H9 (cell line): Measurements from ENCODE around the gene AIPL1. TPM values are rescaled to one million over a fixed set of nuclear protein-coding genes. Genes with fewer than 3 reads are reported as not detected.

Experiments used
- DNase-seq: peaks from one replicate; pipeline ENCODE4 v3.0.0-alpha.2; 2017
- H2AFZ ChIP-seq: one replicate; pipeline ENCODE4 v1.6.1; 2013; ENCODE audit warnings: mild to moderate bottlenecking, low read length, control low read depth, moderate library complexity
- H2AK5ac ChIP-seq: 2 replicates; pipeline ENCODE4 v1.6.1; 2013; ENCODE audit warnings: low read length, control low read depth, mixed read lengths; ENCODE audit not compliant: insufficient read length
- H2BK120ac ChIP-seq: one replicate; pipeline ENCODE4 v1.6.1; 2013; ENCODE audit warnings: low read depth, mild to moderate bottlenecking, low read length, control low read depth, inconsistent platforms; ENCODE audit not compliant: poor library complexity, severe bottlenecking
- H2BK12ac ChIP-seq: 2 replicates; pipeline ENCODE4 v1.6.1; 2013; ENCODE audit warnings: low read length, control low read depth, mixed read lengths, low read depth; ENCODE audit not compliant: insufficient read length
- H2BK15ac ChIP-seq: 2 replicates; pipeline ENCODE4 v1.6.1; 2013; ENCODE audit warnings: low read depth, low read length, control low read depth
- H2BK20ac ChIP-seq: one replicate; pipeline ENCODE4 v1.6.1; 2013; ENCODE audit warnings: low read depth, mild to moderate bottlenecking, low read length, control low read depth, inconsistent platforms; ENCODE audit not compliant: poor library complexity, severe bottlenecking
- H2BK5ac ChIP-seq: 2 replicates; pipeline ENCODE4 v1.6.1; 2013; ENCODE audit warnings: low read length, control low read depth, mixed read lengths; ENCODE audit not compliant: insufficient read length
- H3K14ac ChIP-seq: 2 replicates; pipeline ENCODE4 v1.6.1; 2013; ENCODE audit warnings: low read length, control low read depth; ENCODE audit not compliant: insufficient read depth
- H3K18ac ChIP-seq: 2 replicates; pipeline ENCODE4 v1.6.1; 2013; ENCODE audit warnings: low read depth, mild to moderate bottlenecking, mixed read lengths, low read length, control low read depth; ENCODE audit not compliant: insufficient read length
- H3K23ac ChIP-seq: 2 replicates; pipeline ENCODE4 v1.6.1; 2013; ENCODE audit warnings: low read length, control low read depth, mixed read lengths, low read depth; ENCODE audit not compliant: insufficient read length
- H3K23me2 ChIP-seq: 2 replicates; pipeline ENCODE4 v1.6.1; 2013; ENCODE audit warnings: low read depth, mild to moderate bottlenecking, mixed read lengths, low read length, control low read depth; ENCODE audit not compliant: insufficient read length, poor library complexity, severe bottlenecking
- H3K27ac ChIP-seq: 2 replicates; pipeline ENCODE4 v1.5.1; 2013; ENCODE audit warnings: low read length, control low read depth, mixed read lengths, low read depth; ENCODE audit not compliant: insufficient read length
- H3K27me3 ChIP-seq: 2 replicates; pipeline ENCODE4 v1.6.1; 2013; ENCODE audit warnings: low read length, control low read depth, inconsistent platforms; ENCODE audit not compliant: insufficient read depth
- H3K4ac ChIP-seq: 2 replicates; pipeline ENCODE4 v1.6.1; 2013; ENCODE audit warnings: low read depth, mild to moderate bottlenecking, control low read depth, inconsistent platforms, low read length, moderate library complexity
- H3K4me1 ChIP-seq: 2 replicates; pipeline ENCODE4 v1.6.1; 2013; ENCODE audit warnings: low read length, control low read depth, inconsistent platforms; ENCODE audit not compliant: insufficient read depth
- H3K4me2 ChIP-seq: 2 replicates; pipeline ENCODE4 v1.6.1; 2013; ENCODE audit warnings: low read length, control low read depth, mixed read lengths; ENCODE audit not compliant: insufficient read length, insufficient read depth
- H3K56ac ChIP-seq: 2 replicates; pipeline ENCODE4 v1.6.1; 2013; ENCODE audit warnings: low read depth, mild to moderate bottlenecking, mixed read lengths, low read length, control low read depth; ENCODE audit not compliant: insufficient read length
- H3K79me1 ChIP-seq: 2 replicates; pipeline ENCODE4 v1.6.1; 2013; ENCODE audit warnings: low read depth, mild to moderate bottlenecking, moderate library complexity, low read length, control low read depth, inconsistent platforms; ENCODE audit not compliant: insufficient read depth, poor library complexity, severe bottlenecking
- H3K79me2 ChIP-seq: 2 replicates; pipeline ENCODE4 v1.6.1; 2013; ENCODE audit warnings: low read length, control low read depth, inconsistent platforms; ENCODE audit not compliant: insufficient read depth
- H3K9ac ChIP-seq: 2 replicates; pipeline ENCODE4 v1.6.1; 2013; ENCODE audit warnings: low read length, control low read depth, mixed read lengths; ENCODE audit not compliant: insufficient read length; ENCODE audit errors: extremely low read depth
- H3K9me3 ChIP-seq: one replicate; pipeline ENCODE4 v1.6.1; 2013; ENCODE audit warnings: low read depth, low read length, inconsistent platforms; ENCODE audit not compliant: control insufficient read depth
- H3T11ph ChIP-seq: one replicate; pipeline ENCODE4 v1.6.1; 2013; ENCODE audit warnings: mild to moderate bottlenecking, low read length, control low read depth, inconsistent platforms
- H4K20me1 ChIP-seq: one replicate; pipeline ENCODE4 v1.6.1; 2013; ENCODE audit not compliant: control insufficient read depth, insufficient read length, insufficient read depth
- H4K5ac ChIP-seq: 2 replicates; pipeline ENCODE4 v1.6.1; 2013; ENCODE audit warnings: low read depth, mild to moderate bottlenecking, mixed read lengths, low read length, control low read depth; ENCODE audit not compliant: insufficient read length
- H4K8ac ChIP-seq: replicated peaks from 2 replicates; pipeline ENCODE4 v1.6.1; 2013; ENCODE audit warnings: low read length, control low read depth, mixed read lengths, low read depth; ENCODE audit not compliant: insufficient read length
- H4K91ac ChIP-seq: 2 replicates; pipeline ENCODE4 v1.6.1; 2013; ENCODE audit warnings: low read depth, mild to moderate bottlenecking, moderate library complexity, mixed read lengths, low read length, control low read depth; ENCODE audit not compliant: insufficient read length
- H3K27ac Mint-ChIP-seq, 3 experiments: 2 replicates in 2 of 3; 3 replicates in 1 of 3; pipeline ENCODE4 v1.8.0; 2020 to 2021; ENCODE audit warnings: mixed read lengths in 3 of 3, mild to moderate bottlenecking in 1 of 3, moderate library complexity in 1 of 3
- H3K27me3 Mint-ChIP-seq: 2 replicates; pipeline ENCODE4 v1.8.0; 2021; ENCODE audit warnings: low read depth, mild to moderate bottlenecking, moderate library complexity, mixed read lengths
- H3K36me3 Mint-ChIP-seq, 3 experiments: 2 replicates in 2 of 3; 3 replicates in 1 of 3; pipeline ENCODE4 v1.8.0; 2020 to 2021; ENCODE audit warnings: low read depth in 3 of 3, mixed read lengths in 3 of 3; ENCODE audit not compliant: insufficient read depth in 1 of 3
- H3K4me1 Mint-ChIP-seq, 2 experiments: 2 replicates each; pipeline ENCODE4 v1.8.0; 2020; ENCODE audit warnings: mixed read lengths in 2 of 2
- H3K4me3 Mint-ChIP-seq, 2 experiments: 2 replicates in 1 of 2; 3 replicates in 1 of 2; pipeline ENCODE4 v1.8.0; 2020 to 2021; ENCODE audit warnings: mild to moderate bottlenecking in 2 of 2, mixed read lengths in 2 of 2, moderate library complexity in 1 of 2
- H3K9me3 Mint-ChIP-seq, 2 experiments: 2 replicates in 1 of 2; 3 replicates in 1 of 2; pipeline ENCODE4 v1.8.0; 2020; ENCODE audit warnings: mild to moderate bottlenecking in 2 of 2, mixed read lengths in 2 of 2, moderate library complexity in 1 of 2
- WGBS: extraction: QIAGEN DNeasy Blood & Tissue Kit; methylation state at CpG from one replicate; pipeline ENCODE4 v1.1.7; 2013; ENCODE audit warnings: missing lambda C conversion rate, low lambda C conversion rate, mixed read lengths; ENCODE audit not compliant: insufficient read length; ENCODE audit errors: extremely low coverage; 5-methylcytosine and 5-hydroxymethylcytosine counted together
- total RNA-seq: library from RNA; stranded (reverse); gene quantifications from 2 replicates; pipeline ENCODE4 v1.2.1, GENCODE V29; 2021
- TF ChIP-seq, protein P1 (sequence below): fragments of 200-600 bp; sonication (generic); conservative IDR thresholded peaks from 3 replicates; pipeline ENCODE4 v1.8.0; 2021; ENCODE audit warnings: antibody characterized with exemption, mild to moderate bottlenecking

Gene AIPL1
- total RNA-seq, 1 experiment from 2014 or later, result 0.57 TPM

DNA sequence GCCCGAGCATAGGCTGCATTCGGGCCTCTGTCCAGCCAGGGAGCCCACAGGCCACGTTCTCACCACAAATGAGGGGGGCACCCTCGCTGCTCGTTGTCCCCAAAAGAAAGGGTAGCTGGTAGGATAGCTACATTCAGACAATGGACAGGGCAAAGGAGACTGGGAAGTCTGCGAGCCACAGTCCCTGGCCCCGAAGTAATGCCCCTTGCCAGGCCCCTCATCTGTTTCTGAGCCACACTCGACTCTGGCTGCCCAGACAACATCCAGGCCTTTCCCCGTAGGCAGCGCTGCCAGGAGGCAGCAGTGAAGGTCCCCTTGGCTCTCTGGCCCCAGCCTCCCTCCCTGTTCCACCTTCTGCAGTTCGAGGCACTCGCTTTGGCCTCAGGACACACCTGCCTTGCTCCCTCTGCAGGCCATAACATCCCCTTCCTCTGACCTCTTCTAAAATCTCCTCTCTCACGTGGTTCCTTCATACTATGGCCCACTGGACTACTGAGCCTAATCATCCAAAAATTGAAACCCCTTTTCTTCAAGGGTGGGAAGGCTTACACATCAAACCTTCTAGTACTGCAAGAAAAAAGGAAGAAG is 12.2 kb downstream of the AIPL1 start:
- Histone ChIP-seq H3K18ac (peak overlapping the region; percentile 37), H3T11ph (no peak overlapping the region), H3K79me1 (no peaks in the 10 kb centered on the region), H3K4me2 (no peak overlapping the region), H2BK20ac (no peak overlapping the region), H3K4me1 (no peaks in the 10 kb centered on the region), H3K9ac (no peak overlapping the region), H2BK15ac (no peak overlapping the region), H3K9me3 (no peaks in the 10 kb centered on the region), H3K14ac (no peak overlapping the region), H3K27me3 (no peaks in the 10 kb centered on the region), H4K5ac (no peak overlapping the region), H4K20me1 (no peaks in the 10 kb centered on the region), H2BK12ac (no peak overlapping the region), H3K4ac (no peak overlapping the region), H4K91ac (no peak overlapping the region), H3K79me2 (no peaks in the 10 kb centered on the region), H4K8ac (no peak overlapping the region), H2BK120ac (no peak overlapping the region), H2AK5ac (no peak overlapping the region), H2BK5ac (no peak overlapping the region), H3K56ac (no peak overlapping the region), H3K27ac (no peak overlapping the region), H2AFZ (no peak overlapping the region), H3K23me2 (no peaks in the 10 kb centered on the region), H3K23ac (no peak overlapping the region)
- H3K27me3 Mint-ChIP-seq, result peaks cover 1% of the 10 kb centered on the region
- no peaks in the 10 kb centered on the region for H3K9me3 Mint-ChIP-seq
- TF ChIP-seq, protein P1, sequence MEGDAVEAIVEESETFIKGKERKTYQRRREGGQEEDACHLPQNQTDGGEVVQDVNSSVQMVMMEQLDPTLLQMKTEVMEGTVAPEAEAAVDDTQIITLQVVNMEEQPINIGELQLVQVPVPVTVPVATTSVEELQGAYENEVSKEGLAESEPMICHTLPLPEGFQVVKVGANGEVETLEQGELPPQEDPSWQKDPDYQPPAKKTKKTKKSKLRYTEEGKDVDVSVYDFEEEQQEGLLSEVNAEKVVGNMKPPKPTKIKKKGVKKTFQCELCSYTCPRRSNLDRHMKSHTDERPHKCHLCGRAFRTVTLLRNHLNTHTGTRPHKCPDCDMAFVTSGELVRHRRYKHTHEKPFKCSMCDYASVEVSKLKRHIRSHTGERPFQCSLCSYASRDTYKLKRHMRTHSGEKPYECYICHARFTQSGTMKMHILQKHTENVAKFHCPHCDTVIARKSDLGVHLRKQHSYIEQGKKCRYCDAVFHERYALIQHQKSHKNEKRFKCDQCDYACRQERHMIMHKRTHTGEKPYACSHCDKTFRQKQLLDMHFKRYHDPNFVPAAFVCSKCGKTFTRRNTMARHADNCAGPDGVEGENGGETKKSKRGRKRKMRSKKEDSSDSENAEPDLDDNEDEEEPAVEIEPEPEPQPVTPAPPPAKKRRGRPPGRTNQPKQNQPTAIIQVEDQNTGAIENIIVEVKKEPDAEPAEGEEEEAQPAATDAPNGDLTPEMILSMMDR, result peak; percentile 48; the same call in 2 of the 3 replicates
- DNase-seq, result peak; percentile 75
- peaks cover 10 to 14% of the 10 kb centered on the region in 2 experiments for H3K4me1 Mint-ChIP-seq
- H3K27ac Mint-ChIP-seq, result peak overlapping the region in 1 of 3 experiments; percentile 46; a peak in 1 of 7 replicates
- no peak overlapping the region for H3K4me3 Mint-ChIP-seq
- no peaks in the 10 kb centered on the region for H3K36me3 Mint-ChIP-seq
- no CpG with 5 or more reads among the region's 13 CpGs for WGBS
